GM12873 (cell line): Measurements from ENCODE around the gene ALG11.

Experiments
- TF ChIP-seq, protein P1 (sequence below): IDR thresholded peaks from 2 replicates; pipeline ENCODE4 v1.5.1; 2012; ENCODE audit warnings: low read depth, mild to moderate bottlenecking, moderate library complexity, low read length, control low read depth; ENCODE audit not compliant: insufficient read depth; ENCODE audit errors: missing control alignments

Gene ALG11

GRCh38 chr13:51976423-51976822 lies 35.8 kb upstream of the ALG11 start:
- TF ChIP-seq, protein P1, sequence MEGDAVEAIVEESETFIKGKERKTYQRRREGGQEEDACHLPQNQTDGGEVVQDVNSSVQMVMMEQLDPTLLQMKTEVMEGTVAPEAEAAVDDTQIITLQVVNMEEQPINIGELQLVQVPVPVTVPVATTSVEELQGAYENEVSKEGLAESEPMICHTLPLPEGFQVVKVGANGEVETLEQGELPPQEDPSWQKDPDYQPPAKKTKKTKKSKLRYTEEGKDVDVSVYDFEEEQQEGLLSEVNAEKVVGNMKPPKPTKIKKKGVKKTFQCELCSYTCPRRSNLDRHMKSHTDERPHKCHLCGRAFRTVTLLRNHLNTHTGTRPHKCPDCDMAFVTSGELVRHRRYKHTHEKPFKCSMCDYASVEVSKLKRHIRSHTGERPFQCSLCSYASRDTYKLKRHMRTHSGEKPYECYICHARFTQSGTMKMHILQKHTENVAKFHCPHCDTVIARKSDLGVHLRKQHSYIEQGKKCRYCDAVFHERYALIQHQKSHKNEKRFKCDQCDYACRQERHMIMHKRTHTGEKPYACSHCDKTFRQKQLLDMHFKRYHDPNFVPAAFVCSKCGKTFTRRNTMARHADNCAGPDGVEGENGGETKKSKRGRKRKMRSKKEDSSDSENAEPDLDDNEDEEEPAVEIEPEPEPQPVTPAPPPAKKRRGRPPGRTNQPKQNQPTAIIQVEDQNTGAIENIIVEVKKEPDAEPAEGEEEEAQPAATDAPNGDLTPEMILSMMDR, result no peak

DNA sequence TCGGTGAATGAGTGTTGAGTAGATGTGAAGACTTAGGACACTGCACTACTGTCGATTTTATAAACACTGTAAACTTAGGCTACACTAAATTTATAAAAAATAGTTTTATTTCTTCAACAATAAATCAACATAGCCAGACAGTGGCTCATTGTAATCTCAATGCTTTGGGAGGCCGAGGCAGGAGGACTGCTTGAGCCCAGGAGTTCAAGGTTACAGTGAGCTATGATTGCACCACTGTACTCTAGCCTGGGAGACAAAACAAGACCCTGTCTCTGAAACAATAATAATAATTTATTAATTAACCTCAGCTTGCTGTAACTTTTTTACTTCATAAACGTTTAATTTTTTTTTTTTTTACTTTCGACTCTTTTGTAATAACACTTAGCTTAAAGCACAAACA lies 35.3 kb upstream of the ALG11 start:
- TF ChIP-seq, protein P1, result no peak

DNA sequence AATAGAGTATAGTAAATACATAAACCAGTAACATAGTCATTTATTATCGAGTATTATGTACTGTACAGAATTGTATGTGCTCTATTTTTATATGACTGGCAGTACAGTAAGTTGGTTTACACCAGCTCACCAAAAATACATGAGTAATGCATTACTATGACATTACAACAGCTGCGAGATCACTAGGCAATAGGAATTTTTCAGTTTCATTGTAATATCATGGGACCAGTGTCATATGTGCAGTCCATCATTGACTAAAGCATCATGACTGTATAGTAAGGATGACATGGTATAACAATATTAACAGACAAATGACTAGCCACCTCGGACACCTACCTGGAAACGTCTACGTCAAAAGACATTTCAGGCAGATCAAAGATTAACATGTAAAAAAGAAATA lies 34.6 kb upstream of the ALG11 start:
- TF ChIP-seq, protein P1, result no peak

GRCh38 chr13:51978796-51979556 lies 33.2 kb upstream of the ALG11 start:
- TF ChIP-seq, protein P1, result no peak

GRCh38 chr13:51980908-51981307 lies 31.3 kb upstream of the ALG11 start:
- TF ChIP-seq, protein P1, result no peak

DNA sequence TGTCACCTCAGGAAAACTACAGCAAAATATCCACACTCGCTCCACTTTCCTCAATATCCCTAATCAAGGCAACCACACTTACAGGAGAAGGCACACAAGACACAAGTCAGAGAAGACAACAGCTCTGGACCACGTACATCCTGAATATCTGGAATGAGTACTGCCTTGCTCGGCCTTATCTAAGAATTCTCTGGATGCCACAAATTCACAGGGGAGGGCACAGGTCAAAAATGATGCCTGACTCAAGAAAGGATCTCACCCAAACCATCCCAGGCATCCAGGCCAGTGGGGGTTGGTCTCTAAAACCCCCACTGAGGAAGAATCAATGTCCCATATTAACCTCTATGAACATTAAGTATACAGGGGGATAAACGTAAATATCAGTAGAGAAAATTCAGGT lies 30.8 kb upstream of the ALG11 start:
- TF ChIP-seq, protein P1, result no peak

DNA sequence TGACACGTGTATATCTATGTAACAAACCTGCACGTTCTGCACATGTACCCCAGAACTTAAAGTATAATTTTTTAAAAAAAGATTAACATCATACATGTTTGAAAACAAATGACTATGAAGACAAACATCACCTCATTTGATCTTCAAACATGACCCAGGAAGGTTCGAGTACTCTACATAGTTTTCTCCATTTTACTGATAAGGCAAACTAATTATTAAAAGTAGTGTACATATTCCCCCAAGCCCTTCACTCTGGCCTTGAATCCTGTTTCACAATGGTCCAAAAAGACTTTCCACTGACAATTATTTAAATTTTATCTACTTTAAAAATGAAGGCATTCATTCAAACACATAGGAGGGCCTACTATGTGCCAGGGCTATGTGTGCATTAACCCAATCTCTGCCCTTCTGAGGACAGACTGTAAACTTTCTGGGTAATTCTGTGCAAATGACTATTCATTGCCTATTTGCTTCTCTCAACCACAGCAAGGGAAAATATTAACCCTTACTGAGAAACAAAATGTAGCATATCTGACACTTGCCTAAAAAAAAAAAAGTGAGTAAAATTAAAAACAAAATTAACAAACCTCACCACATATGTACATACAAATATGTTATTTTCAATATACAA lies 23.1 kb upstream of the ALG11 start:
- TF ChIP-seq, protein P1, result no peak
